Subcutaneous adipose tissue (tissue), 4 donors: ENCODE results near the gene RASL12. TPM values are rescaled to one million over a fixed set of nuclear protein-coding genes. Genes with fewer than 3 reads are reported as not detected.

Experiments
- total RNA-seq, 4 donors: library from RNA; depleted of rRNA; stranded (reverse); fragments of >200 nt; gene quantifications; one replicate each; pipeline ENCODE4 v1.1.0, GENCODE V29; 2016
- TF ChIP-seq, protein P1 (sequence below): fragments of 450-650 bp; IDR thresholded peaks from one replicate; pipeline ENCODE4 v1.5.1; 2016; ENCODE audit warnings: low read depth, mild to moderate bottlenecking, control low read depth, antibody characterized with exemption, moderate library complexity

The RASL12 gene
- total RNA-seq, 4 donors from 2014 or later: 2.6 to 13.6 (median 7.7) TPM

GRCh38 chr15:65059369-65059750 lies 8.4 kb downstream of the RASL12 start:
- TF ChIP-seq, protein P1, sequence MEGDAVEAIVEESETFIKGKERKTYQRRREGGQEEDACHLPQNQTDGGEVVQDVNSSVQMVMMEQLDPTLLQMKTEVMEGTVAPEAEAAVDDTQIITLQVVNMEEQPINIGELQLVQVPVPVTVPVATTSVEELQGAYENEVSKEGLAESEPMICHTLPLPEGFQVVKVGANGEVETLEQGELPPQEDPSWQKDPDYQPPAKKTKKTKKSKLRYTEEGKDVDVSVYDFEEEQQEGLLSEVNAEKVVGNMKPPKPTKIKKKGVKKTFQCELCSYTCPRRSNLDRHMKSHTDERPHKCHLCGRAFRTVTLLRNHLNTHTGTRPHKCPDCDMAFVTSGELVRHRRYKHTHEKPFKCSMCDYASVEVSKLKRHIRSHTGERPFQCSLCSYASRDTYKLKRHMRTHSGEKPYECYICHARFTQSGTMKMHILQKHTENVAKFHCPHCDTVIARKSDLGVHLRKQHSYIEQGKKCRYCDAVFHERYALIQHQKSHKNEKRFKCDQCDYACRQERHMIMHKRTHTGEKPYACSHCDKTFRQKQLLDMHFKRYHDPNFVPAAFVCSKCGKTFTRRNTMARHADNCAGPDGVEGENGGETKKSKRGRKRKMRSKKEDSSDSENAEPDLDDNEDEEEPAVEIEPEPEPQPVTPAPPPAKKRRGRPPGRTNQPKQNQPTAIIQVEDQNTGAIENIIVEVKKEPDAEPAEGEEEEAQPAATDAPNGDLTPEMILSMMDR: no peak

GRCh38 chr15:65058394-65059368 lies 9.1 kb downstream of the RASL12 start:
- TF ChIP-seq, protein P1: no peak

- TF ChIP-seq, protein P1: no peak
Observed at GRCh38 chr15:65057549-65057940, 10.2 kb downstream of the RASL12 start.

DNA sequence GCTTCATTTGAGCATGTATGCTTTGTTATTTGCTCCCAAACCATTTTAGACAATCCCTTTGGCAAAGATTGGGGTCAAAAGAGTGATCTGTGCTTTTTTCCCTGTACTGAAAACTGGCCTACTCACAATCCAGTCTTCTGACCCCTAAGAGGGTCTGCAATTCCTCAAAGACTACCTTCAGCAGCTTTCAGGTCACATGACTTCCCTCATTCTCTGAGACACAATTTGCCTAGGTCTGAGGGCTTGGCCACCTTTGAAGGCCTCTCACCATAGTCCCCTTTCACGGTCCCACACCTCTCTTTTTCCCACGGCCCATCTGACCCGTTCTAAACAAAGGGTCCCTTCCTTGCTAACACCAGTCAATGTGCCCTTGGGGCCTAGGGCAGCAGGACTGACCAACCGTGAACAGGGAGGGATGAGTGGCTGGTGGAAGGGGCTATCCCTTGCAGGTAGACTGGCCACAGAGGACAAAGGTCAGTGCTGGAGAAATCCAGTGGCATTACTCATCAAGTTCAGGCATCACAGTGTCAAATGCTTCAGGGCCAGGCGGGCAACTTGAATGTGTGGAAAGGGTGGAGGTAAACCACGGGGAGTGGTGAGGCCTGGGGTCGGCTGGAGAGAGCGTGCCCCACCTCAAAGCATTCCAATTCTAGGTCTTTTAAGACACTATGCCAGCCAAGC lies 10.8 kb downstream of the RASL12 start:
- TF ChIP-seq, protein P1: no peak

DNA sequence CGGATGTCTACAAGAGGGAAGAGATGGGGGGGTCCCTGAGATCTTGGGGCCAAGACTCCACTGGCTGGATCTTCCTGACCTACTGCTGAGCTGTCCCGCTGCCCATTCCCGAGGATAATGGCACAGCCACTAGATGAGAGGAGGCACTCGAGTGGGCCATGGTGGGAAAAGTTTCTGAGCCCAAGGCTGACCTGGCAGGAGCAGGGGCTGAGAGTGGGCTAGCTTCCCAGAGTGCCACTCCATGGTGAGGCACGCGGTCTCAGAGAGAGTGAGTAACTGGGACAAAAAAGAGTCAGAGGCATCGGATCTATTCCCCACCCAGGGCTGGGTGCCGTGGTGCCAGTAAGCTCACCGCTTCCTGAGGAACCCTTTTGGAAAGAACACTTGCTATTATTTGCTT lies 11.7 kb downstream of the RASL12 start:
- TF ChIP-seq, protein P1: no peak

DNA sequence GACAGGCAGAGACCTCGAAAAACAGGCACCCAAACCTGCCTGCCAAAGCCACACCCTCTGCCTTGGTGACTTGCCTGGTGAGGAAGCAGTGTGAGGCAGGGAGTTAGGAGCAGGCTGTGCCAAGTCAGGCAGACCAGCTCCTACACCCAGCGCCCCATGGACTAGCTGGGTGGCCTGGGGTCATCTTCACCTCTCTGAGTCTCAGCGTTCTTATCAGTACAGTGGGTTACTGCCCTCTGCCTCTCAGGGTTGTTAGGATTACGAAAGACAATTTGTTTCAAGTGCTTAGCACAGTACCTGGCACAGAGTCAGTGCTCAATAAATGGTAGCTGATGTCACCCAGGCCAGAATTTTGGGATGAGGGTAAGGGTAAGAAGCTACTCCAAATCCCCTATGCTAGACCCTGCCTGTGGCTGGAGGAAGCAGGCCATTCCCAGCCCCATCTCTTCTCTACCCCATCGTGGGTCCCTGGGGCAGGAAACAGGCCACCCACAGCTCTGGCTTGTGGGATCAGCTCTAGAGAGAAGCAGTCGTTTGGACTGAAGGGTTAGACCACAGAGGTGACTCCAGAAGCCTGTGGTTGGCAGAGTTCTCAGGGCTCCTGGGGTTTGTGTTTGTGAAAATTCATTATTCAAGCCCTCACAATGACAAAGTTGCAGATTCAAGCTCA lies 12.5 kb downstream of the RASL12 start:
- TF ChIP-seq, protein P1: no peak
